Activated T-helper 1 cell treated with anti-CD3 and anti-CD28 coated beads, Interleukin-12 subunit alpha, Interleukin-12 subunit beta, Interleukin-2, Interleukin-4 antibody, amounts not matched to agents 30 ng/mL and 10 ng/mL and 1 ng/mL, durations not matched to agents 14 hours and 24 hours and 36 hours (primary cell): Measurements from ENCODE around the gene TEX53. TPM values are rescaled to one million over a fixed set of nuclear protein-coding genes. Genes with fewer than 3 reads are reported as not detected.

Experiments
- DNase-seq: peaks from one replicate; pipeline ENCODE4 v3.0.0; 2021; ENCODE audit warnings: low spot score
- H3K27ac Mint-ChIP-seq: one replicate; pipeline ENCODE4 v1.8.0; 2021; ENCODE audit warnings: mild to moderate bottlenecking, mixed read lengths
- H3K27me3 Mint-ChIP-seq: one replicate; pipeline ENCODE4 v1.8.0; 2022; ENCODE audit warnings: mild to moderate bottlenecking, moderate library complexity, mixed read lengths; ENCODE audit not compliant: insufficient read depth
- H3K36me3 Mint-ChIP-seq: one replicate; pipeline ENCODE4 v1.8.0; 2021; ENCODE audit warnings: low read depth, mixed read lengths
- H3K4me1 Mint-ChIP-seq: one replicate; pipeline ENCODE4 v1.8.0; 2021; ENCODE audit warnings: low read depth, mixed read lengths
- H3K4me3 Mint-ChIP-seq: one replicate; pipeline ENCODE4 v1.8.0; 2021; ENCODE audit warnings: mild to moderate bottlenecking, moderate library complexity, mixed read lengths
- H3K9me3 Mint-ChIP-seq: one replicate; pipeline ENCODE4 v1.8.0; 2021; ENCODE audit warnings: mixed read lengths
- intact Hi-C: fragments of 100-400 bp; cut with micrococcal nuclease; formaldehyde crosslinking; loops from one replicate; pipeline ENCODE4 v1.15.1; 2024
- total RNA-seq: library from RNA; stranded (reverse); gene quantifications from 2 replicates; pipeline ENCODE4 v1.2.3, GENCODE V29; 2022

Gene TEX53
- total RNA-seq, 1 donor from 2014 or later: not detected

DNA sequence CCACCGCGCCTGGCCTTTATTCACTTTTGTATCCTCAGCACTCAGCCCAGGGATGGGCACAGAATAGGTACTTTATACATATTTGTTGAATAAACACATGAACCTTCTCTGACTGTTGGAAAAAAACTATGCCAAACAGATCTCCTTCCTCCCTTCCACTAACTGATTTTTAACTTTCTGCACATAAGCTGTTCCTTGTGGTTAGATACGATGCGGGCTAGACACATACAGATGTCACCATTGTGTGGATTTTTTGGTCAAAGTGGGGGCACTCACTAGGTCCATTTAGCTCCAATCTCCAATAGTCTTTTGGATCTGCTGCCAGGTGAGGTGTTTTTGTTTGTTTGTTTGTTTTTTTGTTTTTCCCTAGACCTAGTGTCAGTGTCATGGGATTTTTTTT is 19.3 kb upstream of the TEX53 start:
- intact Hi-C loops: no loop called here
- DNase-seq: no peak
- H3K36me3 Mint-ChIP-seq: peaks cover 7% of the 10 kb centered on the region
- peaks cover 4% of the 10 kb centered on the region for H3K27me3 Mint-ChIP-seq
- H3K9me3 Mint-ChIP-seq: peaks cover 3% of the 10 kb centered on the region
- peak overlapping the region; percentile 20 for H3K27ac Mint-ChIP-seq
- H3K4me3 Mint-ChIP-seq: no peak overlapping the region
- H3K4me1 Mint-ChIP-seq: peaks cover 70% of the 10 kb centered on the region

DNA sequence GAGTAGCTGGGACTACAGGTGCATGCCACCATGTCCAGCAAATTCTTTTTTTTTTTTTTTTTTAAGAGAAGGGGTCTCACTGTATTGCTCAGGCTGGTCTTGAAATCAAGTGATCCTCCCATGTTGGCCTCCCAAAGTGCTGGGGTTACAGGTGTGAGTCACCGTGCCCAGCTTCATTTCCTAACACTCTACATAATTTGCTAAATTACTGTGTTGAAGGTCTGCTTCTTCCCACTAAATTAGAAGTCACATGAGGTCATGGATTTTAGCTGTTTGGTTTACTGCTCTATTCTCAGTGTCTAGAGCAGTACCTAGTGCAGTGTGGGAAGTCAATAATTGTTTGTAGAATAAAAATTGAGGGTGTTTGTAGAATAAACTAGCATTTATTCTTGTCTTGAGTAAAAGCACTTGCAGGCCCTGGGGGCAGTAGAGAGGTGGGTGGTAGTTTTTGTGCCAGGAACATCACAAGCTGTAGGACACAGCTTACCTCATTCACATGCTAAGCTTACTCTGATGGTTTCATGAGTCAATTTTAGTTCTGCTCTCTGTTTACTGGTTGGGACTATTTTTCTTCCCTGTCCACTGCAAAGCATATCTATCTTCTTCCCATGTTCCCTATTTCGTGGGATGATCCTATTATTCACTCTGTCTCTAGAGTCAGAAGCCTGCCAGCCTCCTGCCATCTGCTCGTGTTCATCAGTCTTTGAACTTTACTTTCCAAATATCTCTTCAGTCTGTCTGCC is 17.4 kb upstream of the TEX53 start:
- no peak for DNase-seq
- intact Hi-C loops: no loop called here
- Mint-ChIP-seq H3K27me3 (peaks cover 4% of the 10 kb centered on the region), H3K36me3 (peaks cover 7% of the 10 kb centered on the region), H3K4me3 (no peak overlapping the region), H3K9me3 (peaks cover 10% of the 10 kb centered on the region), H3K4me1 (peaks cover 54% of the 10 kb centered on the region), H3K27ac (peak overlapping the region; percentile 21)

DNA sequence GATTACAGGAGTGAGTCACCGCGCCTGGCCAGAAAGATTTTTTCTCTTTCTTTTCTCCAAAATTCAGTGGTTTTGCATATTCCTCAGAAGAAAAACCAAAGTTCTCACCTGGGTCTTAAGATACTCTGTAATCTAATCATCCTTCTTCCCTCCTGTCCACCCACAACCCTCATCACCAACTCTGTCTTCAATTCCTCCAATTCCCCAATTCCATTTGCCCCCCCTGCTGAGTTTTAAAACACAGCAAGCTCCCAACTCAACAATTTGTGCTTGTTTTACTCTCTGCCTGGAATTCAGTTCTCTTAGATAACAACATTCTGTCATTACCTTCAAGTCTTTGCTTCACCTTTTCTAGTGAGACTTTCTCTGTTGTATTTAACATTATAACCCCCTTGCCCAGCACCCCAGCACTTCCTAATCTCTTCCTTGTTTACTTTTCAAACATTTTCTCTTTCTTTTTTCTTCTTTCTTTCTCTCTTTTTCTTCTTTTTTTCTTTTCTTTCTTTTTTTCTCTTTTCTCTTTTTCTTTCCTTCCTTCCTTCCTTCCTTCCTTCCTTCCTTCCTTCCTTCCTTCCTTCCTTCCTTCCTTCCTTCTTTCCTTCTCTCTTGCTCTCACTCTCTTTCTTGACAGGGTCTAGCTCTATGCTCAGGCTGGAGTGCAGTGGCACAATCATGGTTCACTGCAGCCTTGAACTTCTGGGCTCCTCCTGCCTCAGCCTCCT is 16.6 kb upstream of the TEX53 start:
- Mint-ChIP-seq H3K4me3 (no peak overlapping the region), H3K27ac (peak overlapping the region; percentile 4), H3K27me3 (peaks cover 4% of the 10 kb centered on the region), H3K4me1 (peaks cover 50% of the 10 kb centered on the region), H3K36me3 (peaks cover 7% of the 10 kb centered on the region), H3K9me3 (peaks cover 10% of the 10 kb centered on the region)
- intact Hi-C loops: no loop called here
- DNase-seq: no peak

DNA sequence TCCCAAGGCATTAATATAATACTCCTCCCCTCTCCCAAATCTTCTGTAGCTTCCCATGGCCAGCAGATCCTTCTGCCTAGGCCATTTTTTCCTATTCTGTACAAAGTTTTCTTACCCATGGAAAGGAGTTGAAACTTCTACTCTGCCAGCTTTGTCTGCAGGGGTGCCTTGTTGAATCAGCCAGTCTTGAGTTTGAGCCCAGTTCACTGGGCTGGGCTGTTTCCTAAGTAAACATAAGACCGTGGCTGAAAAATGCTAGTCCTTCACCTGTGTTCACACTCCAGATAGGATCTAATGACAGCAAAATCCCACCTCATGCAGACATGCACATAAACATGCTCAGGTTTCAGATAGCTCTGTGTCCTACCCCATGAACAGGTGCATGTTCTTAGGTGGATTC is 14.0 kb upstream of the TEX53 start:
- no peak for DNase-seq
- Mint-ChIP-seq H3K4me3 (no peak overlapping the region), H3K4me1 (peaks cover 34% of the 10 kb centered on the region), H3K36me3 (peaks cover 5% of the 10 kb centered on the region), H3K27ac (no peak overlapping the region), H3K9me3 (peaks cover 10% of the 10 kb centered on the region), H3K27me3 (peaks cover 6% of the 10 kb centered on the region)
- intact Hi-C loops: no loop called here

DNA sequence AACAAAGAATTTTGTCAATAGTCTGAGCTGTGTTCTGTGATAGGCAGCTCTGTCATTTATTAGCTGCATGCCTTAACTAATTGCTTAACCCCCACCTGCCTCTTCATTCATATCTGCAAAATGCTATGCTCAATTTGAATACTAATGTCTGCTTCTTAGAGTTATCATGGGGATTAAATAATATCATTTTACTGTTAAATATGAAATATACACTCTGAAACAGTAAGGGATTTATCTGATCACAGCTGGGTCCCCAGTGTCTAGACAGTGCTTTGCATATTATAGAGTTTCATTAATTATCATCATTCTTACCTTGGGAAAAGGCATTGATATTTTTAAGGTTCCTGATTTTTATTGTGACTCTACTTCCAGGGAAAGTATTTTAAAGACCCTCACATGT is 12.4 kb upstream of the TEX53 start:
- Mint-ChIP-seq H3K4me3 (no peak overlapping the region), H3K36me3 (peaks cover 5% of the 10 kb centered on the region), H3K27me3 (peaks cover 10% of the 10 kb centered on the region), H3K4me1 (peaks cover 28% of the 10 kb centered on the region), H3K27ac (no peak overlapping the region), H3K9me3 (peaks cover 10% of the 10 kb centered on the region)
- intact Hi-C loops: loop anchor here (10.0 kb wide), 2 partner anchors 1905 to 1995 kb away; no protein-coding TSS in a partner anchor
- DNase-seq: no peak

DNA sequence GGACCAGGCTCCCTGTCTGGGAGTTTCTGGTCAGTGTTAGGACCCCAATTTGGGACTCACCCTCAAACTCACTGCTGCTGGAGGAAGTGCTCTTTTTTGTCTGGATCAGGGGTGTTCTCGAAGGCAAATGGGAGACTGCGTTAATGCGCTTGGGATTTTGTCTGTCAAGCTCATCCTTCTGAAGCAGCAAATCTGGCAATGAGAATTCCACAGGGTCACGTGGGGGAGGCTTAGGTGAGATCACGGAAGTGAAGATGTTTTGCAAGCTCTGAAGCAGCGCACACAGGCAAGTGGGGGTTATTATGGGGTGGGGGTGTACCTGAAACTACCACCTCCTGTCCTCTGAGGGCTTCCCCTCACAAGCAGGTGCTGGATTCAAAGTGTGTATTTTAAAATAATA is 10.5 kb upstream of the TEX53 start:
- no peak overlapping the region for H3K4me3 Mint-ChIP-seq
- no peak for DNase-seq
- H3K9me3 Mint-ChIP-seq: peaks cover 7% of the 10 kb centered on the region
- no peak overlapping the region for H3K27ac Mint-ChIP-seq
- H3K27me3 Mint-ChIP-seq: peaks cover 13% of the 10 kb centered on the region
- H3K36me3 Mint-ChIP-seq: peaks cover 2% of the 10 kb centered on the region
- peaks cover 11% of the 10 kb centered on the region for H3K4me1 Mint-ChIP-seq
- intact Hi-C loops: loop anchor here (10.0 kb wide), 2 partner anchors 1907 to 1997 kb away; no protein-coding TSS in a partner anchor

DNA sequence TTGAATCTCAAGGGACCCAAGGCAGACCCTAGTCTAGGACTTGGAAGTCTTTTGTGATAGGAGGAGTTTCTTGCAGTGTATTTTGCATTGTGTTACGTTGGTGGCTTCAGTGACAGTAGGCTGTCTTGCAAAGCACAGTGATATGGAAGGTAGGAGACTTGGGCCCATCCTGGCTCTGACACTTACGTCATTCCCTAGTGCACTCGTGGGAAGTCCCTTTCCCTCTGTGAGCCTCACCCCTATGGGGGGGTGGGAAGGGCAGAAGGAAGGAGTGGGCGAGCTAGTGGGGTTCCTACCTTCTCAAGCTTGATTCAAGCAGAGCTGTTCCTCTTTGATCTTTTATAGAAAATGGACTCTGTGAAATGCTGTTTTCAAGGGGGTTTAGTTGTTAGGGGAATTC is 9.2 kb upstream of the TEX53 start:
- no peaks in the 10 kb centered on the region for H3K36me3 Mint-ChIP-seq
- DNase-seq: no peak
- peaks cover 17% of the 10 kb centered on the region for H3K4me1 Mint-ChIP-seq
- H3K4me3 Mint-ChIP-seq: no peak overlapping the region
- intact Hi-C loops: loop anchor here (10.0 kb wide), 2 partner anchors 1908 to 1998 kb away; no protein-coding TSS in a partner anchor
- H3K27ac Mint-ChIP-seq: no peak overlapping the region
- peaks cover 7% of the 10 kb centered on the region for H3K9me3 Mint-ChIP-seq
- H3K27me3 Mint-ChIP-seq: peaks cover 16% of the 10 kb centered on the region

DNA sequence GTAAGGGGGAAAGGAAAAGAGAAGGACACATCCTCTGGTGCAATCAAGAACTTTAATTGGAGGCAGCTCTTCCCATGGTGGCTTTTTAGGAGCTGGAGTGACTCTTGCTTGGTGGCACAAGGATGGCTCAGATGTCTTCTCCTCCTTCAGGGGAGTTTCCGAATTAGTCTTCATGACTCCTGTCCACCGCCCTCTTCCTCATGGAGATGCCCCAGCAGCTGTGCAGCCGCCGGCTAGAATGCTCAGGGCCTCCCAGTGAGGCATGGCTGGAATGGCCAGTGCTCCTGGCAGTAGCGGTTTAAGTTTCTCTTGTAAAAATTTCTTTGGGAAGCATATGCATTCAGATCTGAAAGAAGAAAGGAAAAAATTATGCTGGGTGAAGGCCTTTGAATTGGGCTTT is 8.8 kb upstream of the TEX53 start:
- Mint-ChIP-seq H3K4me3 (no peak overlapping the region), H3K27ac (no peak overlapping the region), H3K9me3 (peaks cover 7% of the 10 kb centered on the region), H3K36me3 (no peaks in the 10 kb centered on the region), H3K27me3 (peaks cover 16% of the 10 kb centered on the region), H3K4me1 (peaks cover 17% of the 10 kb centered on the region)
- intact Hi-C loops: loop anchor here (10.0 kb wide), 2 partner anchors 1908 to 1998 kb away; no protein-coding TSS in a partner anchor
- DNase-seq: no peak

DNA sequence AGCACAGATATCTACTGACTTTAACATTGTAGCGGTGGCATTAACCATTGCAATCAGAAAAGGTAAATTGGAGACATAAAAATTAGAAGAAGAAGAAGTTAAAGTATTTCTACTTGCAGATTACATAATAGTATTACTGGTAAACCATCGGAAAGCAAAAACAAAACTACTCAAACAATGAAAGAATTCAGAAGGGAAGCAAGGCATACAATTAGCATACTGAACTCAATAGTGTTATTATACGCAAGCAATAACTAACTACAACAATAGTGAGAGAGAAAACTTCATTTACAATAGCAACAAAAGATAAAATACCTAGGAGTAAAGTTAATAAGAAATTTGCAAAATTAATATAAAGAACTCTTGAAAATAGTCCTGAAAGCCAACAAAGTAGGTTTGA is 6.6 kb upstream of the TEX53 start:
- H3K4me1 Mint-ChIP-seq: peaks cover 17% of the 10 kb centered on the region
- H3K27ac Mint-ChIP-seq: no peak overlapping the region
- no peak for DNase-seq
- H3K36me3 Mint-ChIP-seq: no peaks in the 10 kb centered on the region
- H3K4me3 Mint-ChIP-seq: no peak overlapping the region
- H3K9me3 Mint-ChIP-seq: no peaks in the 10 kb centered on the region
- H3K27me3 Mint-ChIP-seq: peaks cover 16% of the 10 kb centered on the region
- intact Hi-C loops: loop anchor here (10.0 kb wide), 2 partner anchors 1911 to 2001 kb away; no protein-coding TSS in a partner anchor

DNA sequence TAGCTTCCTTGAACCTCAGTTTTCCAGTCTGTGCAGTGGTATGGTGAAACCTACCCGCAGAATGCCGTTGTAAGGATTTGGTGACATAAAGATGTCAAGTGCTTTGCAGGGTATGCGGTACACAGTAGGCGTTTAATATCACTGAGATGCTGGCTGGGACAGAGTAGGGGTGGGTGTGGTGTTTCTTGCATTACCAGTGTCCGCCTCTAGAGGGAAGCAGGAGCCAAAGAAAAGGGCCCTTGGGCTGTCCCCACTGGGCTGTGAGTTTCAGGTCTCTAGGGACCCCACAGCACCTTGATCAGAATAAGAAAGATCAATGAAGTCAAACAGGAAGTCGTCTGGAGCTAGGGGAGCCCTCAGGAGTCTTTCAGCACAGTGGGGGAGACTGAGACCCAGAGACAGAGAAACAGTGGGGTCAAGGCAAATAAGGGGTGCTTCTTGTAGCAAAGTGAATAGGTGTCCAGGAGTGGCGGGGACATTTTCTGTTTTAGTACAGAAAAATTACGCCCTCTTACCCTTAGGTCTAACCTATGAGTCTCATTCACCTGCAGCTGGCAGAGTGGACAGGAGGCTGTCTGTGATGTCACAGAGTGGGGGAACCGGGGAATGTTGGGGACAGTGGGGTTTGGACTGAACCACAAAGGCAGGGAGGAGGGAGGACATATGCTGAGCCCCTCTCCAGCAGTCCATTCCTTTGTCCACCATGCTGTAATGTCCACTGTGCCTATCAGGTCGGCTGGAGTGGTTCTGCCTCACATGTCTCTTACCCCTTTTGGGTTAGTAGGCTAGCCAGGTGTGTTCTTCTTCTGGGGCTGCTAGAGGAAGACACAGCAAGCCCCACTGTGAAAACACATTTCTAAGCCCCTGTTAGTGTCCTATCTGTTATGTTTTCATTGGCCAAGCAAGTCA is 4.7 kb upstream of the TEX53 start:
- intact Hi-C loops: loop anchor here (1.0 to 10.0 kb wide), 4 partner anchors 352 to 2002 kb away; no protein-coding TSS in a partner anchor
- Mint-ChIP-seq H3K27me3 (peaks cover 13% of the 10 kb centered on the region), H3K36me3 (no peaks in the 10 kb centered on the region), H3K4me3 (no peak overlapping the region), H3K9me3 (no peaks in the 10 kb centered on the region), H3K4me1 (peaks cover 16% of the 10 kb centered on the region), H3K27ac (no peak overlapping the region)
- DNase-seq: peak; percentile 54

DNA sequence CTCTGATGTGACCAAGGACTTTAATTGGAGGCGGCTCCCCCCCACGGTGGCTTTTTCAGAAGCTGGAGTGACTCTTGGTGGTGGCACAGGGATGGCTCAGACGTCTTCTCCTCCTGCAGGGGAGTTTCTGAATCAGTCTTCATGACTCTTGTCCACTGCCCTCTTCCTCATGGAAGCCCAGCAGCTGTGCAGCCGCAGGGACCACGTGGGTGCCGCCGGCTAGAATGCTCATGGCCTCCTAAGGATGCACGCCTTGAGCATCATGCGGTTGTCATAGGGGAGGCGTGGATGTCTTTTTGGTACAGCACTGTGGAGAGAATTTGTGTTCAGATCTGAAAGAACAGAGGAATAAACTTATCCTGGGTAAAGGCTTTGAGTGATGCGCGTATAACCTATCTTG is 1.3 kb downstream of the TEX53 start:
- no peaks in the 10 kb centered on the region for H3K27me3 Mint-ChIP-seq
- no peak for DNase-seq
- peaks cover 3% of the 10 kb centered on the region for H3K36me3 Mint-ChIP-seq
- H3K9me3 Mint-ChIP-seq: no peaks in the 10 kb centered on the region
- H3K4me1 Mint-ChIP-seq: peaks cover 21% of the 10 kb centered on the region
- intact Hi-C loops: loop anchor here (10.0 kb wide), 1 partner anchor 502 kb away; the partner anchor contains the start of gene COL27A1
- no peak overlapping the region for H3K27ac Mint-ChIP-seq
- no peak overlapping the region for H3K4me3 Mint-ChIP-seq

DNA sequence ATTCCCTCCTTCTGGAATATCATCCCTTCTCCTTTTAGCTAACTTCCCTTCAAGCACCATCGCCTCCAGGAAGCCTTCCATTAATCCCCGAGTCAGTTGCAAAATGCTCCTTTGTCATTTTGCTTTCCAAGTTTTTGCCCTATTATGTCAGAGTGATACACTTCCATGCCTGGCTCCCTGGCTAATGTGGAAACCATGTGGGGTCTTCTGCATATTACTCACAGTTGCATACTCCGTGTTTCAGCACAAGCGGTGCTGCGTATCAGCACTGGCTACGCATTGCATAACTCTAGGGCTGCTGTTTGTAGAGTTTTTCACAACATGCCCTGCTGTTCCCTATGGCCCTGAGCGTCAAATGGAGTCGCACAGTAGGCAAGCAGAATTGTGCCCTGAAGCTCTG is 1.9 kb downstream of the TEX53 start:
- intact Hi-C loops: loop anchor here (10.0 kb wide), 1 partner anchor 501 kb away; the partner anchor contains the start of gene COL27A1
- H3K36me3 Mint-ChIP-seq: peaks cover 3% of the 10 kb centered on the region
- no peak overlapping the region for H3K4me3 Mint-ChIP-seq
- DNase-seq: no peak
- H3K4me1 Mint-ChIP-seq: peaks cover 21% of the 10 kb centered on the region
- no peak overlapping the region for H3K27ac Mint-ChIP-seq
- no peaks in the 10 kb centered on the region for H3K9me3 Mint-ChIP-seq
- no peaks in the 10 kb centered on the region for H3K27me3 Mint-ChIP-seq
